ENCODE results near the gene EDN3.

EDN3 gene

DNA sequence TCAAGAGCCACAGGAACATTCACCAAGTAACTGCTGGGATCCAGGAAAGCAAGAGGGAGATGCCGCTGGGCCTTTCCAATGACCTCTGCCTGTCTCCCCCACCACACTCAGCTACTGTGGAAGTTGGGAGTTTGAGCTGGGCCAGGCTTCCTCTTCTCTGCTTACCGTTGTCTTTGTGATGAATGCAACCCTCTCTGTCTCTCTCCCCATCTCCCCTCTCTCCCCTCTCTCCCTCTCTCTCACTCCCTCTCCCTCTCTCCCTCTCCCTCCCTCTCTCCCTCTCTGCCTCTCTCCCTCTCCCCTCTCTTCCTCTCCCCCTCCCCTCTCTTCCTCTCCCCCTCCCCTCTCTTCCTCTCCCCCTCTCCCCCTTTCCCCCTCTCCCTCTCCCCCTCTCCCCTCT lies 54.8 kb downstream of the EDN3 start:
- H3K27ac ChIP-seq (ENCODE audit: extremely low read depth, low read depth, low read length): no peak overlapping the region
- H3K4me3 ChIP-seq (ENCODE audit: low read depth, low read length): no peak overlapping the region
- no peaks in the 10 kb centered on the region for H3K36me3 ChIP-seq (ENCODE audit: control insufficient read depth in 2 of 2, insufficient read depth in 1 of 2, low read length in 2 of 2)
- no peaks in the 10 kb centered on the region for H3K4me1 ChIP-seq (ENCODE audit: control insufficient read depth, insufficient read depth, low read length)
- ChIA-PET CTCF (no interaction called here), POLR2A (no interaction called here)
- no peaks in the 10 kb centered on the region for H3K9me3 ChIP-seq (ENCODE audit: control insufficient read depth, insufficient read depth, low read depth, low read length)
- TF ChIP-seq KLF7 (tag by site-specific recombination; IDR thresholded peaks at IDR 0.05; ENCODE audit: borderline replicate concordance): no peak
- TF ChIP-seq ZNF600 (tag by site-specific recombination; IDR thresholded peaks at IDR 0.05): no peak
- no peak for TF ChIP-seq ZNF654 (tag by site-specific recombination; IDR thresholded peaks at IDR 0.05; ENCODE audit: low read depth)
- no peak for TF ChIP-seq ZNF140 (tag by site-specific recombination; IDR thresholded peaks at IDR 0.05)
- TF ChIP-seq, protein P1, sequence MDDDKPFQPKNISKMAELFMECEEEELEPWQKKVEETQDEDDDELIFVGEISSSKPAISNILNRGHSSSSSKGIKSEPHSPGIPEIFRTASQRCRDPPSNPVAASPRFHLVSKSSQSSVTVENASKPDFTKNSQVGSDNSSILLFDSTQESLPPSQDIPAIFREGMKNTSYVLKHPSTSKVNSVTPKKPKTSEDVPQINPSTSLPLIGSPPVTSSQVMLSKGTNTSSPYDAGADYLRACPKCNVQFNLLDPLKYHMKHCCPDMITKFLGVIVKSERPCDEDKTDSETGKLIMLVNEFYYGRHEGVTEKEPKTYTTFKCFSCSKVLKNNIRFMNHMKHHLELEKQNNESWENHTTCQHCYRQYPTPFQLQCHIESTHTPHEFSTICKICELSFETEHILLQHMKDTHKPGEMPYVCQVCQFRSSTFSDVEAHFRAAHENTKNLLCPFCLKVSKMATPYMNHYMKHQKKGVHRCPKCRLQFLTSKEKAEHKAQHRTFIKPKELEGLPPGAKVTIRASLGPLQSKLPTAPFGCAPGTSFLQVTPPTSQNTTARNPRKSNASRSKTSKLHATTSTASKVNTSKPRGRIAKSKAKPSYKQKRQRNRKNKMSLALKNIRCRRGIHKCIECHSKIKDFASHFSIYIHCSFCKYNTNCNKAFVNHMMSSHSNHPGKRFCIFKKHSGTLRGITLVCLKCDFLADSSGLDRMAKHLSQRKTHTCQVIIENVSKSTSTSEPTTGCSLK (tag by site-specific recombination; IDR thresholded peaks at IDR 0.05): no peak
- no peak for TF ChIP-seq ZNF549 (tag by site-specific recombination; IDR thresholded peaks at IDR 0.05)
- no peak for TF ChIP-seq ZNF623 (tag by site-specific recombination; IDR thresholded peaks at IDR 0.05)
- no peak for TF ChIP-seq KLF10 (tag by site-specific recombination; IDR thresholded peaks at IDR 0.05)
- no peak for TF ChIP-seq ZNF610 (tag by site-specific recombination; IDR thresholded peaks at IDR 0.05; ENCODE audit: borderline replicate concordance)
- no peak for TF ChIP-seq ZSCAN23 (tag by site-specific recombination; IDR thresholded peaks at IDR 0.05)
- TF ChIP-seq ZNF585B (tag by site-specific recombination; IDR thresholded peaks at IDR 0.05): no peak
- no peak for TF ChIP-seq ZNF560 (tag by site-specific recombination; IDR thresholded peaks at IDR 0.05; ENCODE audit: borderline replicate concordance)
- TF ChIP-seq ZNF37A (tag by site-specific recombination; IDR thresholded peaks at IDR 0.05): no peak
- TF ChIP-seq ZNF324 (tag by site-specific recombination; IDR thresholded peaks at IDR 0.05): no peak
- no peak for TF ChIP-seq ZNF529 (tag by site-specific recombination; IDR thresholded peaks at IDR 0.05; ENCODE audit: insufficient replicate concordance)
- TF ChIP-seq ZNF341 (tag by site-specific recombination; IDR thresholded peaks at IDR 0.05; ENCODE audit: low read depth): no peak
- TF ChIP-seq REPIN1 (tag by site-specific recombination; IDR thresholded peaks at IDR 0.05; ENCODE audit: low read depth): no peak
- no peak for TF ChIP-seq OSR2 (tag by site-specific recombination; IDR thresholded peaks at IDR 0.05)
- TF ChIP-seq, protein P2, sequence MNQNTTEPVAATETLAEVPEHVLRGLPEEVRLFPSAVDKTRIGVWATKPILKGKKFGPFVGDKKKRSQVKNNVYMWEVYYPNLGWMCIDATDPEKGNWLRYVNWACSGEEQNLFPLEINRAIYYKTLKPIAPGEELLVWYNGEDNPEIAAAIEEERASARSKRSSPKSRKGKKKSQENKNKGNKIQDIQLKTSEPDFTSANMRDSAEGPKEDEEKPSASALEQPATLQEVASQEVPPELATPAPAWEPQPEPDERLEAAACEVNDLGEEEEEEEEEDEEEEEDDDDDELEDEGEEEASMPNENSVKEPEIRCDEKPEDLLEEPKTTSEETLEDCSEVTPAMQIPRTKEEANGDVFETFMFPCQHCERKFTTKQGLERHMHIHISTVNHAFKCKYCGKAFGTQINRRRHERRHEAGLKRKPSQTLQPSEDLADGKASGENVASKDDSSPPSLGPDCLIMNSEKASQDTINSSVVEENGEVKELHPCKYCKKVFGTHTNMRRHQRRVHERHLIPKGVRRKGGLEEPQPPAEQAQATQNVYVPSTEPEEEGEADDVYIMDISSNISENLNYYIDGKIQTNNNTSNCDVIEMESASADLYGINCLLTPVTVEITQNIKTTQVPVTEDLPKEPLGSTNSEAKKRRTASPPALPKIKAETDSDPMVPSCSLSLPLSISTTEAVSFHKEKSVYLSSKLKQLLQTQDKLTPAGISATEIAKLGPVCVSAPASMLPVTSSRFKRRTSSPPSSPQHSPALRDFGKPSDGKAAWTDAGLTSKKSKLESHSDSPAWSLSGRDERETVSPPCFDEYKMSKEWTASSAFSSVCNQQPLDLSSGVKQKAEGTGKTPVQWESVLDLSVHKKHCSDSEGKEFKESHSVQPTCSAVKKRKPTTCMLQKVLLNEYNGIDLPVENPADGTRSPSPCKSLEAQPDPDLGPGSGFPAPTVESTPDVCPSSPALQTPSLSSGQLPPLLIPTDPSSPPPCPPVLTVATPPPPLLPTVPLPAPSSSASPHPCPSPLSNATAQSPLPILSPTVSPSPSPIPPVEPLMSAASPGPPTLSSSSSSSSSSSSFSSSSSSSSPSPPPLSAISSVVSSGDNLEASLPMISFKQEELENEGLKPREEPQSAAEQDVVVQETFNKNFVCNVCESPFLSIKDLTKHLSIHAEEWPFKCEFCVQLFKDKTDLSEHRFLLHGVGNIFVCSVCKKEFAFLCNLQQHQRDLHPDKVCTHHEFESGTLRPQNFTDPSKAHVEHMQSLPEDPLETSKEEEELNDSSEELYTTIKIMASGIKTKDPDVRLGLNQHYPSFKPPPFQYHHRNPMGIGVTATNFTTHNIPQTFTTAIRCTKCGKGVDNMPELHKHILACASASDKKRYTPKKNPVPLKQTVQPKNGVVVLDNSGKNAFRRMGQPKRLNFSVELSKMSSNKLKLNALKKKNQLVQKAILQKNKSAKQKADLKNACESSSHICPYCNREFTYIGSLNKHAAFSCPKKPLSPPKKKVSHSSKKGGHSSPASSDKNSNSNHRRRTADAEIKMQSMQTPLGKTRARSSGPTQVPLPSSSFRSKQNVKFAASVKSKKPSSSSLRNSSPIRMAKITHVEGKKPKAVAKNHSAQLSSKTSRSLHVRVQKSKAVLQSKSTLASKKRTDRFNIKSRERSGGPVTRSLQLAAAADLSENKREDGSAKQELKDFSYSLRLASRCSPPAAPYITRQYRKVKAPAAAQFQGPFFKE (tag by site-specific recombination; IDR thresholded peaks at IDR 0.05; ENCODE audit: borderline replicate concordance): no peak
- TF ChIP-seq, protein P3, sequence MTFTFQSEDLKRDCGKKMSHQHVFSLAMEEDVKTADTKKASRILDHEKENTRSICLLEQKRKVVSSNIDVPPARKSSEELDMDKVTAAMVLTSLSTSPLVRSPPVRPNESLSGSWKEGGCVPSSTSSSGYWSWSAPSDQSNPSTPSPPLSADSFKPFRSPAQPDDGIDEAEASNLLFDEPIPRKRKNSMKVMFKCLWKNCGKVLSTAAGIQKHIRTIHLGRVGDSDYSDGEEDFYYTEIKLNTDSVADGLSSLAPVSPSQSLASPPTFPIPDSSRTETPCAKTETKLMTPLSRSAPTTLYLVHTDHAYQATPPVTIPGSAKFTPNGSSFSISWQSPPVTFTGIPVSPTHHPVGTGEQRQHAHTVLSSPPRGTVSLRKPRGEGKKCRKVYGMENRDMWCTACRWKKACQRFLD (tag by site-specific recombination; IDR thresholded peaks at IDR 0.05): no peak

Data from HEK293 (cell line).